SJCRH30 (cell line): Measurements from ENCODE around the gene MAB21L2. TPM values are rescaled to one million over a fixed set of nuclear protein-coding genes. Genes with fewer than 3 reads are reported as not detected.

Source experiments
- DNase-seq, 2 experiments: peaks; one replicate each; pipeline ENCODE4 v3.0.0-alpha.2; 2015 to 2020
- H3K27ac ChIP-seq: fragments of 250-450 bp; sonication (Bioruptor Pico); 2 replicates; pipeline ENCODE4 v1.5.1; 2020; ENCODE audit warnings: mild to moderate bottlenecking, moderate library complexity
- H3K27me3 ChIP-seq: fragments of 250-450 bp; sonication (Bioruptor Pico); 2 replicates; pipeline ENCODE4 v1.5.1; 2020; ENCODE audit warnings: mild to moderate bottlenecking, moderate library complexity
- H3K36me3 ChIP-seq: fragments of 250-450 bp; sonication (Bioruptor Pico); 2 replicates; pipeline ENCODE4 v1.5.1; 2020; ENCODE audit warnings: mild to moderate bottlenecking, moderate library complexity
- H3K4me1 ChIP-seq: fragments of 250-450 bp; sonication (Bioruptor Pico); 2 replicates; pipeline ENCODE4 v1.5.1; 2020; ENCODE audit warnings: mild to moderate bottlenecking, moderate library complexity
- H3K4me3 ChIP-seq: fragments of 250-450 bp; sonication (Bioruptor Pico); 2 replicates; pipeline ENCODE4 v1.5.1; 2020; ENCODE audit warnings: mild to moderate bottlenecking, moderate library complexity
- H3K9me3 ChIP-seq: fragments of 250-450 bp; sonication (Bioruptor Pico); replicated peaks from 2 replicates; pipeline ENCODE4 v1.5.1; 2020; ENCODE audit warnings: mild to moderate bottlenecking, moderate library complexity
- total RNA-seq: library from RNA; depleted of rRNA; stranded (reverse); fragments of >200 nt; shearing (Covaris generic); gene quantifications from 2 replicates; pipeline ENCODE4 v1.2.3, GENCODE V29; 2014

Gene MAB21L2
- total RNA-seq, 1 experiment from 2014 or later, result not detected

GRCh38 chr4:150567070-150567469 is 14.9 kb upstream of the MAB21L2 start:
- no peak for DNase-seq
- Histone ChIP-seq H3K4me3 (no peak overlapping the region), H3K4me1 (0 out of 2 replicates have a peak, but pooled peaks cover 3% of the 10 kb centered on the region), H3K36me3 (no peaks in the 10 kb centered on the region), H3K27ac (no peak overlapping the region), H3K9me3 (no peaks in the 10 kb centered on the region), H3K27me3 (no peaks in the 10 kb centered on the region)

DNA sequence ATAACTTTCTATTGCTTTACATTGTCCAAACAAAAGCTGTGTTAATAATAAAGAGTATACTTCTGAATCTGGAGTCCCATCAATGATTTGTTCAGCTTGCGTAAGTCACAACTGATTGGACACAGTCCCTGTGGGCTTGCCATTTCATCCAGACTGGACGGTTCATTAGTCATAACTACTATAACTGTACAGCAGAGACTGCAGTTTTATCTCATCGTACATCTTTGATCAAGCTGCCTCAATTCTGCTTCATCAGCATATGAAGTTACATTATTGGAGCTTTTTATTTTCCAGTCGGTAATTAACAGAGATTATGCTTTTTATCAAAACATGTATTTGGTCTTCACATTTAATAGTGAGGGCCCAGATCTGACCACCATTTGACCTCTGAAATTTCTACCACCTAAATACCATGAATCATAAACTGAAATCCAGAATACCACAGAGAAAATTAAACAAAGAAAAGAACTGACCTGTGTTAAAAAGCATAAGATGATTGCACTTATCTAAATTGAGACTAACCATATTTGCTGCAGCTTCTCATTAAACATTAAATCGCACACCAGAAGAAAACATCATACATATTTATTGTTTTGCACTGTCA is 12.5 kb upstream of the MAB21L2 start:
- Histone ChIP-seq H3K9me3 (no peaks in the 10 kb centered on the region), H3K27ac (no peak overlapping the region), H3K4me1 (0 out of 2 replicates have a peak, but pooled peaks cover 3% of the 10 kb centered on the region), H3K4me3 (no peak overlapping the region), H3K36me3 (no peaks in the 10 kb centered on the region), H3K27me3 (no peaks in the 10 kb centered on the region)
- peak in 1 of 2 experiments; percentile 5 for DNase-seq

DNA sequence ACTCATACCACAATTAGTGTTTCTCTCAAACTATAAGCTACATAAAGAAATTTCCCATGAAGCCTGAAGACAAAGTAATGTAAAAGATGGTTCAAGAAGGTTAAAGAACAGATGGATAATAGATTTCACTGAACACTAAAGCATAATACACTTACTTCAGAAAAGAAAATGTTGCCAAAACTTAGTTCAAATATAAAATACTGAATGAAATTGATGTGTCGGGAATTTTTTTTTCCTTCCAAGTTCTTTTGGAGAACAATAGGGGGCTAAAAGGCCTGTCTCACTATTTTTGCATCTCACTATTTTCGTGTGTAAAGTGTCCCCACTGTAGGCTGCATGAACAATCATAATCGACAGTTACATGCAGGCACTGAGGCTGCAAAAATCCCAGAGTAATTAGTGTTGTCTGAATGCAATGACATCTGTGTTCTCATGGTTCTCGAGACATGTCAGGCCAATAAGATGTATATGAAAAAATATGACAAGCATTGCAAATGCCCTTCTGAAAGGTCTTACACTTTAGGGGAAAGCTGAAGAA is 11.9 kb upstream of the MAB21L2 start:
- no peak overlapping the region for H3K27ac ChIP-seq

GRCh38 chr4:150570862-150571261 is 11.1 kb upstream of the MAB21L2 start:
- Histone ChIP-seq H3K9me3 (no peaks in the 10 kb centered on the region), H3K27me3 (no peaks in the 10 kb centered on the region), H3K27ac (no peak overlapping the region), H3K4me1 (0 out of 2 replicates have a peak, but pooled peaks cover 3% of the 10 kb centered on the region), H3K36me3 (no peaks in the 10 kb centered on the region), H3K4me3 (no peak overlapping the region)
- no peak for DNase-seq

More for the DNA sequence above, 11.9 kb upstream of the MAB21L2 start:
- Histone ChIP-seq H3K4me1 (0 out of 2 replicates have a peak, but pooled peaks cover 3% of the 10 kb centered on the region), H3K4me3 (no peak overlapping the region), H3K27me3 (no peaks in the 10 kb centered on the region), H3K9me3 (no peaks in the 10 kb centered on the region), H3K36me3 (no peaks in the 10 kb centered on the region)
- no peak for DNase-seq

GRCh38 chr4:150572704-150573504 is 9.0 kb upstream of the MAB21L2 start:
- Histone ChIP-seq H3K27ac (no peak overlapping the region), H3K4me1 (0 out of 2 replicates have a peak, but pooled peaks cover 3% of the 10 kb centered on the region), H3K4me3 (no peak overlapping the region)

DNA sequence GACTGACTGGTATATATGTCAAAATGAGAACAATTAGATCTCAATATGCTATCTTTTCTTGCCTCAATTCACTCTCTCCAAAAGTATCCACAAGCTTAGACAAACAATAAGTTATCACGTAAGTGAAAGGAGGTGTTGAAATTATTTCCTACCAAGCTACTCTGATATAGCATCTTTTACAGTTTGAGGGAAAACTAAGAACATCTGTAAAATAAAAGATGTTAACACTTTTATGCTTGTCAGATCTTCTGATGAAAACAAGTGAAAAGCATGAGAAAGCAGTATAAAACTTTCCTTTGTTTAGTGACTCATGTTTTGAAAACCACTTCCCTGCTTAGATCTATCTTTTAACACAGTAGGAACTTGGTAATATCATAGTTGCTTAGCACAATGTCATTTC is 8.4 kb upstream of the MAB21L2 start:
- no peak overlapping the region for H3K4me3 ChIP-seq
- H3K27me3 ChIP-seq, result no peaks in the 10 kb centered on the region
- 0 out of 2 replicates have a peak, but pooled peaks cover 3% of the 10 kb centered on the region for H3K4me1 ChIP-seq
- no peak overlapping the region for H3K27ac ChIP-seq
- no peaks in the 10 kb centered on the region for H3K9me3 ChIP-seq
- no peaks in the 10 kb centered on the region for H3K36me3 ChIP-seq
- no peak for DNase-seq

More at GRCh38 chr4:150572704-150573504, 9.0 kb upstream of the MAB21L2 start:
- no peaks in the 10 kb centered on the region for H3K27me3 ChIP-seq
- H3K36me3 ChIP-seq, result no peaks in the 10 kb centered on the region
- no peak for DNase-seq
- H3K9me3 ChIP-seq, result no peaks in the 10 kb centered on the region

- Histone ChIP-seq H3K27ac (no peak overlapping the region), H3K9me3 (no peaks in the 10 kb centered on the region), H3K4me1 (no peaks in the 10 kb centered on the region), H3K27me3 (no peaks in the 10 kb centered on the region), H3K4me3 (no peak overlapping the region), H3K36me3 (no peaks in the 10 kb centered on the region)
- DNase-seq, result no peak
These were observed 7.3 kb upstream of the MAB21L2 start for GRCh38 chr4:150574678-150575077.

DNA sequence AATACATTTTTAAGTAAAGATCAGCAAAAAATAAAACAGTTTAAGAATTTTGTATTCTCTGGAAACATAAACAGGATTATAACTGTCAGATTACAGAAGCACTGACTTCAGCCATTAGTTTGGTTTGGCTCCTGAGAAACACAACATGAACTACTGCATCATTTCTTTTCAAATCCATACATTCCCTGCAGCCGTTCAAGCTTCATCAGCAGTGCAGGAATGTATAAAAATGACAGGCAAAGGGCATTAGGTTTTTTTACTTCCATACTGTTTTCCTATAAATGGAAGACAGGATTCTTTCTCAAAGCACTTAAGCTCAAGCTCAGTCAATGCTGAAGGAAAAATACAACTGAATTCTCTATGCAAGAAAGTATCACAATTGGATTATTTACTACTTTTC is 4.2 kb upstream of the MAB21L2 start:
- Histone ChIP-seq H3K36me3 (no peaks in the 10 kb centered on the region), H3K4me3 (no peak overlapping the region), H3K9me3 (no peaks in the 10 kb centered on the region), H3K4me1 (no peaks in the 10 kb centered on the region), H3K27me3 (no peaks in the 10 kb centered on the region), H3K27ac (no peak overlapping the region)
- DNase-seq, result no peak

DNA sequence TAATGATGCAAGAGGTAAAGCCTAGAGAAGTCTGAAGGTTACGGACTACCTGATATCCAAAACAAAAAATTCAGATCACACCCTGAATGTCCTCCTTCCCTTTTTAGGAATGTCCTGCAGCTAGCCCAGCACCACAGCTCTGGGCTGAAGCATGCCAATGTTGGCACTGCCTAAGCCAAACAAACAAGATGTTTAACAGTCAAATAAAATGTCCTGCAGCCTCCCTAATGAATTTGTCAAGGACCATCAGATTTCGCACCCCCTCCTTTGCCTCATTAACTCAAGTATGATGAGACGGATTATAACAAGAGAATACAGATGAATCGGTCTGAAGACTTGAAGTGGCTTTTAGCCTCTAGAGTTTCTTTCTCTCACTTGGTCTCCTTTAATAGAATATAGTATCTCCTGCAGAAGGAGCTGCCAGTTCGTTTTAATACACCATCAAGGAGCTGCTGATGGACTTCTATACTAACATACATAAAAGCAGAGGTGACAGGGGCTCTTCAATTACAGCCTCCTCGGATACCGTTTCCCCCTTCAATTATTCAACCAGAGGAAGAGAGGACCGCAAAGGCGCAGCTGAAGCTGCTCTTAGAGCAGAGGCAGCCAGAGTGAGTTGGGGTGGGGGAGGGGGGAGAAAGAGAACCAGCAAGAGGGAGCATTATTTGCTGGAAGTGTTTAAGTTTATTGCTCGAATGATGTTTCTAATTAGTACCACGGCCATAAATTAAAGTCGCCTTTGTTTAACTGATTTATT is 3.0 kb upstream of the MAB21L2 start:
- H3K9me3 ChIP-seq, result no peaks in the 10 kb centered on the region
- H3K4me1 ChIP-seq, result no peaks in the 10 kb centered on the region
- H3K4me3 ChIP-seq, result no peak overlapping the region
- no peak overlapping the region for H3K27ac ChIP-seq
- no peaks in the 10 kb centered on the region for H3K27me3 ChIP-seq
- no peaks in the 10 kb centered on the region for H3K36me3 ChIP-seq
- no peak for DNase-seq

DNA sequence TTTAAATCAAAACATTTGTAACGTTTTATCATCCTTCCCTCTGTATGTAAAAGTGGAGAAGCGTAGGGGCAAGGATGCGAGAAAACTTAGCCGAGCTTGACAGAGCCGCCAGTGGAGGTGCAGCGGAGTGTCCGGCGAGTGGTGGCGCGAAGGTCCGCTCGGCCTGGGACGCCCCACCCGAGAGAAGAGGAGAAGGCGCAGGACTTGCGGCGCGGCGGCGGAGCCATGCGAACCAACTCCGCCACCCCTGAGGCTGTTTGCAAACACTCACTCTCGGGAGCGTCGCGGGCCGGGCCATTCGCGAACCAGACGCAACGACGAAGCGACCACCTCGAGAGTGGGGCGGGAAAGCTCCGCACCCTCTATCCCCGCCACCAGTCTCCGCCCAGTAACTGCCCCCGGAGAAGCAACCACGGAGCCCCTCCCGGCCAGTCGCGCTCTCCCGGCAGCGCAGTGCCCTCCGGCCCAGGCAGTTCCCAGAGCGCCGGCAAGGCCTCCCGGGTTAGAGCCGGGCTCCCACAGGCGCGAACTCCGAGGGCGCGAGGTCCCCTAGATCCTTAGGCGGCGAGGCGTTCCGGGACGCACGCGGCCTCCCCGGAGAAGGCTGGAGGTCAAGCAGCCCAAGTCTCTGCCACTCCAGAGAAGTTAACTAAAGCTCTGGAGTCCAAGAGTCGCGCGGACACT is 2.3 kb upstream of the MAB21L2 start:
- Histone ChIP-seq H3K36me3 (no peaks in the 10 kb centered on the region), H3K9me3 (no peaks in the 10 kb centered on the region), H3K4me1 (no peaks in the 10 kb centered on the region), H3K27ac (no peak overlapping the region), H3K4me3 (no peak overlapping the region), H3K27me3 (no peaks in the 10 kb centered on the region)
- DNase-seq, result no peak

- Histone ChIP-seq H3K27ac (no peak overlapping the region), H3K36me3 (no peaks in the 10 kb centered on the region), H3K9me3 (no peaks in the 10 kb centered on the region), H3K4me3 (no peak overlapping the region), H3K27me3 (no peaks in the 10 kb centered on the region), H3K4me1 (no peaks in the 10 kb centered on the region)
- DNase-seq, result no peak
These were observed 1.6 kb upstream of the MAB21L2 start for GRCh38 chr4:150580306-150580705.

- H3K36me3 ChIP-seq, result no peaks in the 10 kb centered on the region
- H3K4me3 ChIP-seq, result no peak overlapping the region
- H3K9me3 ChIP-seq, result no peaks in the 10 kb centered on the region
- H3K27me3 ChIP-seq, result no peaks in the 10 kb centered on the region
- no peak overlapping the region for H3K27ac ChIP-seq
- H3K4me1 ChIP-seq, result no peaks in the 10 kb centered on the region
- DNase-seq, result no peak
These were observed 820 bp upstream of the MAB21L2 start for GRCh38 chr4:150581056-150581605.

DNA sequence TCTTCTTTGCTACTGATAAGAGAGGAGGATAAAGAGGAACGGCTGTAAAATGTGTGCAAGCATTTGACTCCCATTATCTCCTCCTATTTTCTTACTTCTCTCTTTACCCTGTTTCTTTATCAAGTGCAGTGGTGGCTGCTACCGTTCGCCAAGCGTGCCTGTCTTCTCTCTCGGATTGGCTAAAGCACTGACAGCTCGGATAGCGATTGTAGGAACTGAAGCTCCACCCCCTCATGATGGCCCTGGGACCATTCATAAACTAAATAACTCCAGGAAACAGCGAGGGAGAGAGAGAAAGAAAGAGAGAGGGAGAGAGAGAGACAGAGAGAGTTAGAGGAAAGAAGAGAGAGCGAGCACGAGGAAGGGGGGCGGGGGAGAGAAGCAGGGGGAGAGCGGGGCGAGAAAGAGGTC is 305 bp upstream of the MAB21L2 start:
- no peaks in the 10 kb centered on the region for H3K36me3 ChIP-seq
- no peaks in the 10 kb centered on the region for H3K9me3 ChIP-seq
- no peak overlapping the region for H3K27ac ChIP-seq
- DNase-seq, result no peak
- no peaks in the 10 kb centered on the region for H3K27me3 ChIP-seq
- H3K4me3 ChIP-seq, result no peak overlapping the region
- H3K4me1 ChIP-seq, result no peaks in the 10 kb centered on the region

- DNase-seq, result no peak
These were observed 929 bp downstream of the MAB21L2 start for GRCh38 chr4:150582873-150583286.

More at GRCh38 chr4:150582873-150583286, 929 bp downstream of the MAB21L2 start:
- Histone ChIP-seq H3K36me3 (no peaks in the 10 kb centered on the region), H3K27me3 (no peaks in the 10 kb centered on the region), H3K27ac (no peak overlapping the region), H3K4me3 (no peak overlapping the region), H3K4me1 (no peaks in the 10 kb centered on the region), H3K9me3 (no peaks in the 10 kb centered on the region)
